Endothelial cell of umbilical vein (primary cell): ENCODE data around the gene MYH14. TPM values are rescaled to one million over a fixed set of nuclear protein-coding genes. Genes with fewer than 3 reads are reported as not detected.

ENCODE experiments used
- BruUV-seq: library from RNA; stranded (reverse); fragments of 400-500 nt; replicated peaks from 2 replicates; lab custom pipeline; 2021; lab: Mats Ljungman, UMichigan
- CTCF ChIA-PET: fragments of 300-600, 350-600 bp; sonication (Branson Sonifier 250); formaldehyde crosslinking; loops from one replicate; lab custom pipeline; 2021; ENCODE audit warnings: antibody characterized with exemption, inconsistent platforms; lab: Charles Lee
- POLR2A ChIA-PET: fragments of 300-600, 350-600 bp; sonication (Branson Sonifier 250); formaldehyde crosslinking; loops from one replicate; lab custom pipeline; 2021; ENCODE audit warnings: antibody characterized with exemption, inconsistent platforms; lab: Charles Lee
- DNase-seq: peaks from one replicate; pipeline ENCODE4 v3.0.0-alpha.2; 2011; ENCODE audit warnings: low read depth, low spot score
- FAIRE-seq: peaks from 2 replicates; lab custom pipeline; 2011; peaks lifted over from hg19 to GRCh38; lab: Jason Lieb, UNC
- H2AFZ ChIP-seq: 2 replicates; pipeline ENCODE4 v1.6.0; 2012; ENCODE audit warnings: low read depth, low read length, control low read depth, inconsistent platforms
- H3K27ac ChIP-seq: 2 replicates; pipeline ENCODE4 v1.5.1; 2011; ENCODE audit warnings: low read depth, mild to moderate bottlenecking, control low read depth, low read length, moderate library complexity; ENCODE audit not compliant: insufficient read depth
- H3K27me3 ChIP-seq, 2 experiments: 2 replicates each; pipeline versions ENCODE4 v1.6.0 to v1.6.1; 2011; ENCODE audit warnings: low read length in 2 of 2, mixed read lengths in 1 of 2; ENCODE audit not compliant: control insufficient read depth in 2 of 2, insufficient read depth in 2 of 2
- H3K36me3 ChIP-seq, 2 experiments: 2 replicates in 1 of 2; 3 replicates in 1 of 2; pipeline ENCODE4 v1.5.1; 2011; ENCODE audit warnings: low read length in 2 of 2, mild to moderate bottlenecking in 1 of 2, moderate library complexity in 1 of 2; ENCODE audit not compliant: control insufficient read depth in 2 of 2, insufficient read depth in 2 of 2; ENCODE audit errors: extremely low read depth in 1 of 2
- H3K4me1 ChIP-seq: 3 replicates; pipeline ENCODE4 v1.5.1; 2011; ENCODE audit warnings: mild to moderate bottlenecking, low read length; ENCODE audit not compliant: control insufficient read depth, insufficient read depth; ENCODE audit errors: extremely low read depth
- H3K4me2 ChIP-seq: 2 replicates; pipeline ENCODE4 v1.6.1; 2011; ENCODE audit warnings: low read length, control low read depth, mixed read lengths; ENCODE audit not compliant: insufficient read depth
- H3K4me3 ChIP-seq, 3 experiments: fragments of 200-600 bp in 1 of 3; sonication (generic), shearing (Covaris generic) in 1 of 3; replicated peaks in 1 of 3; 2 replicates each; pipeline ENCODE4 v1.5.1; 2011 to 2016; ENCODE audit warnings: control low read depth in 3 of 3, low read length in 3 of 3, mild to moderate bottlenecking in 2 of 3, inconsistent platforms in 1 of 3, low read depth in 1 of 3, moderate library complexity in 1 of 3; ENCODE audit not compliant: insufficient read depth in 1 of 3
- H3K79me2 ChIP-seq: 2 replicates; pipeline ENCODE4 v1.6.0; 2012; ENCODE audit warnings: low read length, inconsistent platforms; ENCODE audit not compliant: control insufficient read depth, insufficient read depth
- H3K9ac ChIP-seq: replicated peaks from 2 replicates; pipeline ENCODE3; 2011; ENCODE audit warnings: low read length, control low read depth; ENCODE audit not compliant: insufficient read depth; ENCODE audit errors: extremely low read depth
- H3K9me1 ChIP-seq: replicated peaks from 3 replicates; pipeline ENCODE4 v1.6.0; 2011; ENCODE audit warnings: mild to moderate bottlenecking, low read length; ENCODE audit not compliant: control insufficient read depth, insufficient read depth; ENCODE audit errors: extremely low read depth
- H3K9me3 ChIP-seq: replicated peaks from 2 replicates; pipeline ENCODE4 v1.5.1; 2012; ENCODE audit warnings: low read length, inconsistent platforms; ENCODE audit not compliant: control insufficient read depth, insufficient read depth
- H4K20me1 ChIP-seq: replicated peaks from 2 replicates; pipeline ENCODE3; 2011; ENCODE audit warnings: mild to moderate bottlenecking, low read length; ENCODE audit not compliant: control insufficient read depth, insufficient read depth; ENCODE audit errors: extremely low read depth
- CTCF ChIP-seq, 2 donors: IDR thresholded peaks; 1 replicate in 1 of 2; 2 replicates in 1 of 2; pipeline ENCODE4 v1.5.1; 2011; ENCODE audit warnings: low read length in 2 of 2, mild to moderate bottlenecking in 2 of 2, moderate library complexity in 2 of 2, control low read depth in 1 of 2, inconsistent platforms in 1 of 2, low read depth in 1 of 2; ENCODE audit not compliant: insufficient read depth in 1 of 2; ENCODE audit errors: extremely low read depth in 1 of 2
- EZH2 ChIP-seq: IDR thresholded peaks from 2 replicates; pipeline ENCODE4 v1.6.1; 2012; ENCODE audit warnings: borderline replicate concordance, low read depth, mild to moderate bottlenecking, moderate library complexity, low read length, inconsistent platforms; ENCODE audit not compliant: severe bottlenecking
- FOS ChIP-seq: IDR thresholded peaks from 2 replicates; pipeline ENCODE4 v1.6.1; 2011; ENCODE audit warnings: mild to moderate bottlenecking, low read length, moderate library complexity, borderline replicate concordance; ENCODE audit not compliant: insufficient read depth
- GATA2 ChIP-seq: IDR thresholded peaks from 2 replicates; pipeline ENCODE4 v1.7.0; 2011; ENCODE audit warnings: low read depth, mild to moderate bottlenecking, moderate library complexity, mixed read lengths, low read length; ENCODE audit not compliant: insufficient read length, insufficient read depth
- JUN ChIP-seq: IDR thresholded peaks from 2 replicates; pipeline ENCODE4 v1.6.1; 2011; ENCODE audit warnings: borderline replicate concordance, low read depth; ENCODE audit not compliant: insufficient read length, insufficient read depth
- MAX ChIP-seq: IDR thresholded peaks from 2 replicates; pipeline ENCODE4 v1.6.1; 2011; ENCODE audit not compliant: insufficient read depth, insufficient read length
- MYC ChIP-seq: IDR thresholded peaks from one replicate; pipeline ENCODE4 v1.6.1; 2011; ENCODE audit warnings: mild to moderate bottlenecking, low read depth, low read length
- POLR2A ChIP-seq: IDR thresholded peaks from 2 replicates; pipeline ENCODE4 v1.6.1; 2012; ENCODE audit warnings: low read depth, mild to moderate bottlenecking, control low read depth, low read length
- POLR2AphosphoS5 ChIP-seq: IDR thresholded peaks from 2 replicates; pipeline ENCODE4 v1.6.1; 2012; ENCODE audit warnings: low read depth, mild to moderate bottlenecking, control low read depth, low read length, moderate library complexity; ENCODE audit not compliant: insufficient read depth
- dilution Hi-C: fragments of 300-500 bp; cut with MboI; formaldehyde crosslinking; loops from one replicate; pipeline ENCODE4 v1.15.0; 2019; ENCODE audit warnings: low sequenced_read_pairs; ENCODE audit not compliant: extremely low pct_ligation_motif_present
- intact Hi-C: fragments of 100-400 bp; cut with micrococcal nuclease; formaldehyde crosslinking; loops from one replicate; pipeline ENCODE4 v1.10.0; 2022
- polyA plus RNA-seq, 4 experiments: library from polyadenylated mRNA; depleted of rRNA in 3 of 4; stranded (reverse) in 3 of 4; unstranded in 1 of 4; fragments of >200 nt; gene quantifications; 2 replicates each; pipeline versions ENCODE4 v1.2.1 to v1.2.3, GENCODE V29; 2011 to 2012; ENCODE audit warnings: missing spikeins in 1 of 4
- total RNA-seq: library from RNA; stranded (reverse); gene quantifications from 2 replicates; pipeline ENCODE4 v1.2.3, GENCODE V29; 2021

Gene MYH14
- total and polyA plus RNA-seq, 2 donors (not counting 3 experiments of a cell fraction or from before 2014, with no cell fraction given) = 0.13 TPM; not detected in 1

GRCh38 chr19:50159078-50159477 is 44.3 kb upstream of the MYH14 start:
- ChIA-PET POLR2A (no interaction called here), CTCF (no interaction called here)
- no TSS peak for BruUV-seq
- H3K9me1 ChIP-seq = no peaks in the 10 kb centered on the region
- dilution Hi-C loops = no loop called here
- no peaks in the 10 kb centered on the region for H3K36me3 ChIP-seq
- intact Hi-C loops = no loop called here
- no peak overlapping the region for H2AFZ ChIP-seq
- no peak overlapping the region for H3K4me3 ChIP-seq
- H3K27ac ChIP-seq = no peak overlapping the region
- no peak for FAIRE-seq
- no peak overlapping the region for H3K9ac ChIP-seq
- no peaks in the 10 kb centered on the region for H4K20me1 ChIP-seq
- no peaks in the 10 kb centered on the region for H3K4me1 ChIP-seq
- no peaks in the 10 kb centered on the region for H3K9me3 ChIP-seq
- no peak for DNase-seq
- no peaks in the 10 kb centered on the region for H3K79me2 ChIP-seq
- TF ChIP-seq MYC (no peak), GATA2 (no peak), POLR2A (no peak), POLR2AphosphoS5 (no peak), JUN (no peak), FOS (no peak), EZH2 (no peak), CTCF (IDR thresholded peaks at IDR 0.05; ENCODE audit: extremely low read depth in 1 of 2, insufficient read depth in 1 of 2, low read depth in 1 of 2, low read length in 2 of 2) (no peak), MAX (no peak)
- H3K4me2 ChIP-seq = no peak overlapping the region
- H3K27me3 ChIP-seq = no peaks in the 10 kb centered on the region
